Mesothelial cell of epicardium (in vitro differentiated cells): Measurements from ENCODE around the gene NOC3L. TPM values are rescaled to one million over a fixed set of nuclear protein-coding genes. Genes with fewer than 3 reads are reported as not detected.
"Not testable (repeated sequence)": the region's sequence is repeated elsewhere in the genome, so short reads cannot be mapped to it uniquely, and the experiment has no call there.

ENCODE experiments used
- DNase-seq, 2 experiments: peaks; one replicate each; pipeline ENCODE4 v3.0.0; 2021; ENCODE audit warnings: low spot score in 2 of 2; ENCODE audit not compliant: unreplicated experiment in 2 of 2
- H3K27ac Mint-ChIP-seq: 2 replicates; pipeline ENCODE4 v1.8.0; 2021; ENCODE audit warnings: mixed read lengths
- H3K27me3 Mint-ChIP-seq: 2 replicates; pipeline ENCODE4 v1.8.0; 2021; ENCODE audit warnings: low read depth, mixed read lengths
- H3K36me3 Mint-ChIP-seq: 2 replicates; pipeline ENCODE4 v1.8.0; 2021; ENCODE audit warnings: mixed read lengths
- H3K4me1 Mint-ChIP-seq: 2 replicates; pipeline ENCODE4 v1.8.0; 2021; ENCODE audit warnings: mixed read lengths
- H3K4me3 Mint-ChIP-seq: 2 replicates; pipeline ENCODE4 v1.8.0; 2021; ENCODE audit warnings: mild to moderate bottlenecking, moderate library complexity, mixed read lengths
- H3K9me3 Mint-ChIP-seq: 2 replicates; pipeline ENCODE4 v1.8.0; 2021; ENCODE audit warnings: mixed read lengths
- CTCF ChIP-seq: fragments of 200-600 bp; sonication (generic); IDR thresholded peaks from one replicate; pipeline ENCODE4 v1.5.0; 2021; ENCODE audit warnings: antibody characterized with exemption; ENCODE audit not compliant: unreplicated experiment
- total RNA-seq: library from RNA; stranded (reverse); gene quantifications from 3 replicates; pipeline ENCODE4 v1.2.1, GENCODE V29; 2021

Gene NOC3L
- total RNA-seq, 1 donor from 2014 or later, result 26.2 TPM

GRCh38 chr10:94357193-94357592 lies 5.5 kb downstream of the NOC3L start:
- Mint-ChIP-seq H3K9me3 (no peaks in the 10 kb centered on the region), H3K27ac (no peak overlapping the region), H3K36me3 (peaks cover 33% of the 10 kb centered on the region), H3K4me3 (no peak overlapping the region), H3K27me3 (no peaks in the 10 kb centered on the region), H3K4me1 (peaks cover 16% of the 10 kb centered on the region)
- TF ChIP-seq CTCF, result no peak
- DNase-seq, result no peak

- Mint-ChIP-seq H3K9me3 (no peaks in the 10 kb centered on the region), H3K27ac (no peak overlapping the region), H3K4me3 (no peak overlapping the region), H3K27me3 (no peaks in the 10 kb centered on the region), H3K36me3 (peaks cover 34% of the 10 kb centered on the region), H3K4me1 (peaks cover 4% of the 10 kb centered on the region)
- no peak for DNase-seq
- TF ChIP-seq CTCF, result no peak
Measured at GRCh38 chr10:94355841-94356240, 6.9 kb downstream of the NOC3L start.

- Mint-ChIP-seq H3K36me3 (peaks cover 29% of the 10 kb centered on the region), H3K27me3 (no peaks in the 10 kb centered on the region), H3K9me3 (no peaks in the 10 kb centered on the region), H3K4me3 (no peak overlapping the region), H3K4me1 (no peaks in the 10 kb centered on the region), H3K27ac (no peak overlapping the region)
- no peak for DNase-seq
- no peak for TF ChIP-seq CTCF
Measured at GRCh38 chr10:94353336-94353735, 9.4 kb downstream of the NOC3L start.

GRCh38 chr10:94351089-94351488 lies 11.7 kb downstream of the NOC3L start:
- no peak for TF ChIP-seq CTCF
- Mint-ChIP-seq H3K4me1 (no peaks in the 10 kb centered on the region), H3K36me3 (peaks cover 30% of the 10 kb centered on the region), H3K27ac (no peak overlapping the region), H3K4me3 (no peak overlapping the region), H3K27me3 (no peaks in the 10 kb centered on the region), H3K9me3 (no peaks in the 10 kb centered on the region)
- no peak for DNase-seq

GRCh38 chr10:94350500-94350899 lies 12.2 kb downstream of the NOC3L start:
- H3K27ac Mint-ChIP-seq, H3K9me3 Mint-ChIP-seq, H3K27me3 Mint-ChIP-seq, H3K4me3 Mint-ChIP-seq, H3K4me1 Mint-ChIP-seq, DNase-seq: not testable (repeated sequence)
- peaks cover 30% of the 10 kb centered on the region for H3K36me3 Mint-ChIP-seq

- H3K4me3 Mint-ChIP-seq, result no peak overlapping the region
- H3K9me3 Mint-ChIP-seq, result no peaks in the 10 kb centered on the region
- H3K36me3 Mint-ChIP-seq, result peaks cover 33% of the 10 kb centered on the region
- no peak for DNase-seq
- no peak overlapping the region for H3K27ac Mint-ChIP-seq
- H3K27me3 Mint-ChIP-seq, result no peaks in the 10 kb centered on the region
- no peaks in the 10 kb centered on the region for H3K4me1 Mint-ChIP-seq
- TF ChIP-seq CTCF, result no peak
Measured at GRCh38 chr10:94349327-94349726, 13.4 kb downstream of the NOC3L start.
